T-helper 1 cell treated with Interleukin-12 subunit alpha and Interleukin-12 subunit beta and Interleukin-4 antibody, amounts not matched to agents 30 ng/mL and 1 ng/mL, for 36 hours (primary cell): ENCODE measurements around the gene CTNNA1. TPM values are rescaled to one million over a fixed set of nuclear protein-coding genes. Genes with fewer than 3 reads are reported as not detected.

Source experiments
- intact Hi-C: fragments of 100-400 bp; cut with micrococcal nuclease; formaldehyde crosslinking; loops from one replicate; pipeline ENCODE4 v1.15.1; 2024
- total RNA-seq: library from RNA; stranded (reverse); gene quantifications from 2 replicates; pipeline ENCODE4 v1.2.3, GENCODE V29; 2022

The CTNNA1 gene
- total RNA-seq, 1 donor from 2014 or later: 53.9 TPM

DNA sequence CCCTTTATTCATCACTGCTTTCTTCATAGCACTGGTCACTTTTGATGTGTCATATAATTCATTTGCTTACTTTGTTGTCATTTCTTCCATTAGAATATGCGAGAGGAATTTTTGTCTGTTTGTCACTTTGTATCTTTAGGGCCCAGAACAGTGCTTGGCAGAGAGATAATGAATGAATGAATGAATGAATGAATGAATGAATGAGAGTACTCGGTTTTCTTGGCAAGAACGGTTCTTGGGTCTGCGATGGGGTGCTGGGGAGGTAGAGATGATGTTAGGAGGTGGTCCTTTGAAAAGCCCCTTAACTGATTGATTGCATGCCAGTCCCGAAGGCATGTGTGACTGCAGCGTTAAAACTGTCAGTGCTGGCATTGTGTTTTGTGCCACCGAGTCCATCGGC, 174.3 kb downstream of the CTNNA1 start:
- intact Hi-C loops: no loop called here

DNA sequence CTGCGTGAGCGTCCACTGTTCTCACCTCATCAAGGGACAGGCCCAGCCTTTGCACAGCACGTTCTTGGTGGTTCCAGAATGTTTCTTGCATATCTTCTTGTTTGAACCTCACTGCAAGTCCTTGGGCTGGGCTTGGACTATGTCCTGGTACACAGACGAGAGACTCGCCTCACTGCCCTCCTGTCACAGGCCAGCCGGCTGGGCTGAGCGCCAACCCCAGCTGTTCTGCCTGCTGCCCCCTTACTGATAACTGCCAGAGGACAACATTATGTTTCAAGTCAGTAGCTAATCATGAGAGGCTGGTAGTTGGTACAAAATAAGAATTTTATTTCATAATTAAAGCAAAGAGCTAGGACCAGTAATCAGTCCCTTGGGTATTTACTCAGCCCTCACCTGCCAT, 174.8 kb downstream of the CTNNA1 start:
- intact Hi-C loops: no loop called here

DNA sequence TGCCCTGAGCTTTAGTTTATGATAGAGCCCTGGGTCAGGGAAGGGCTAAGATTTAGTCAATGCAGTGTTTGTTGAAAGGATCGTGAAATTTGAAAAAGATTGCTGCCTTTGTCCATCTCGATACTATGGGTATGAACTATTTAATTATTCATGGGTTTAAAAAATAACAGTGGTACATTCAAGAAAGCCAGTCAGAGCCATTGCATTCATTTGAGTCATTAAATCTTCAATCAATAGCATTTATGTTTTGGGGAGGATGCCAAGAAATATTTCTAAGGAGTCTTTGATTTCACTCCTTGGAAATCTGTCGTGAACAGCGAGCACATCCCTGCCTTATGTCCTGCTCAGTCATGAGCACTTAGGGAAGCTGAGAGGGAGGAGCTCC, 176.3 kb downstream of the CTNNA1 start:
- intact Hi-C loops: no loop called here

DNA sequence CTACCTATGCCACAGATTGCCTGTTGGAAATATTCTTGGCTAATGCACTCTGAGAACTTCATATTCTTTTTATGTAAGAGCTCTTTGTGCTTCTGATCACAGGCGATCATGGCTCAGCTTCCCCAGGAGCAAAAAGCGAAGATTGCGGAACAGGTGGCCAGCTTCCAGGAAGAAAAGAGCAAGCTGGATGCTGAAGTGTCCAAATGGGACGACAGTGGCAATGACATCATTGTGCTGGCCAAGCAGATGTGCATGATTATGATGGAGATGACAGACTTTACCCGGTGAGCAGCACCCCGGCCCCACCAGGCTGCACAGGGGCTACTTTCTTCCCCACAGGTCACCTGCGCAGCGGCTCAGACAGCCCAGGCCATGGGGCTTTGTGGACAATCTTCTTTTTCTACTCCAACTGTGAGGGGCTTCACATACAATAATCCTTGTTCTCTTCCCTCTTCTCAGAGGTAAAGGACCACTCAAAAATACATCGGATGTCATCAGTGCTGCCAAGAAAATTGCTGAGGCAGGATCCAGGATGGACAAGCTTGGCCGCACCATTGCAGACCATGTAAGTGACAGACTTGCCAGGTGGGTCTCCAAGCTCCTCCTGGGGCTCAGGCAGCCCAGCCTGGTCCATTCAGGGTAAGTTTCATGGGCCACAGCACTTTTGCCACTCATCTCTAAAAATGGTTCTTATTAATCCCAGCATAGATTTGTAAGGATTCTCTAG, 177.3 kb downstream of the CTNNA1 start:
- intact Hi-C loops: loop anchor here (10.0 kb wide), 1 partner anchor 286 kb away; no protein-coding TSS in a partner anchor

DNA sequence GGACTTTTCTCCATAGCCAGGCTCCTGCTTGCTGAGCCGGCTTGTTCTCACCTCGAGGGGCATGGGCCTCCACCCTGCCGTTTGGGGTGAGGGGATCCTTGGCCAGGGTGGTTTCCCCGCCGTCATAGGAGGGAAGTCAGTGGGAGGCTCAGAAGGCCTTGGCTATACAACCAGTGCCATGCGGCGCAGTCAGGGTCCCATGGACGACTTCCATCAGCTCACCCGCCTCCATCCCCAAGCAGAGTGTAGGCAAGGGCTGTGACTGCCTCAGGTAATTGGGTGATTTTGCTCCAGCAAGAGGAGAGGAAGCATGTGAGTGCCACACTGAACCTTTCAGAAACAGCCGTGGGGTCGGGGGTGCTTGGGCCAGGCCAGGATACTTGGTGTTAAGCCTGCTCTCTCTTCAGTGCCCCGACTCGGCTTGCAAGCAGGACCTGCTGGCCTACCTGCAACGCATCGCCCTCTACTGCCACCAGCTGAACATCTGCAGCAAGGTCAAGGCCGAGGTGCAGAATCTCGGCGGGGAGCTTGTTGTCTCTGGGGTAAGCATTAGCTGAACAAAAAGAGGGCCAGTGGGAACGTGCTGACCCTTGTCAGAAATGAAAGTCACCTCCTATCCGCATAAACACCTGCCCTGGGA, 179.1 kb downstream of the CTNNA1 start:
- intact Hi-C loops: loop anchor here (10.0 kb wide), 1 partner anchor 287 kb away; no protein-coding TSS in a partner anchor

DNA sequence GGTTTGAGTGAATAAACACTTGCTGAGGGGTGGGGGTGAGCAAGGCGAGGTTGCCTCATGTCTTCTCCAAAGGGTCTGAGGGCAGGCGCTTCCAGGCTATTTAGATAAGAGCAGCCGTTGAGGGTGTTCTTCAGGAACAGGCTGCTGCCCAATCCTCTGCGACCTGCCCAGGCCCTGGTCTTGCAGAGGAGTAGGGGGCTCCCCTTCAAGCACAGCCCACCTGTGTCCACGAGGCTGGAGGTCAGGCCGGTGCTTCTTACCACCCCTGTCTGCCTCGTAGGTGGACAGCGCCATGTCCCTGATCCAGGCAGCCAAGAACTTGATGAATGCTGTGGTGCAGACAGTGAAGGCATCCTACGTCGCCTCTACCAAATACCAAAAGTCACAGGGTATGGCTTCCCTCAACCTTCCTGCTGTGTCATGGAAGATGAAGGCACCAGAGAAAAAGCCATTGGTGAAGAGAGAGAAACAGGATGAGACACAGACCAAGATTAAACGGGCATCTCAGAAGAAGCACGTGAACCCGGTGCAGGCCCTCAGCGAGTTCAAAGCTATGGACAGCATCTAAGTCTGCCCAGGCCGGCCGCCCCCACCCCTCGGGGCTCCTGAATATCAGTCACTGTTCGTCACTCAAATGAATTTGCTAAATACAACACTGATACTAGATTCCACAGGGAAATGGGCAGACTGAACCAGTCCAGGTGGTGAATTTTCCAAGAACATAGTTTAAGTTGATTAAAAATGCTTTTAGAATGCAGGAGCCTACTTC, 180.5 kb downstream of the CTNNA1 start:
- intact Hi-C loops: loop anchor here (10.0 kb wide), 1 partner anchor 289 kb away; no protein-coding TSS in a partner anchor

DNA sequence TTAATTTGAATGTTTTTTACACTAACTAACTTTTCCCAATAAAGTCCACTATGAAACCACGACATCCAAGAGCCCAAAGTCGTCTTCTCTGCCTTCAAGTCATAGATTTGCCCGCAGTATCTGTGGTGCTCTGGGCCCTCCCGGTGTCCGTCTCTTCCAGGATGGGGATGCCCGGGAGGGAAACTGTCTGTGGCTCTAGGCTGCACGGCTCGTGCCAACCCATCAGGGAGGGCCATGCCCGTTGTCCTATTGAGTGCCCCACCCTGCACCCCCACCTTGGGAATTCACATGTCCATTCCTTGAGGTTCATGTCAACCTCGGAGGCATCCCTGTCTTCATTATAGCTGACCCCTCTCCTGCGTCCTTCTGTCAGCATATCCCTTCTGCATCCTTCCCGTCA, 181.7 kb downstream of the CTNNA1 start:
- intact Hi-C loops: loop anchor here (10.0 kb wide), 1 partner anchor 290 kb away; no protein-coding TSS in a partner anchor

DNA sequence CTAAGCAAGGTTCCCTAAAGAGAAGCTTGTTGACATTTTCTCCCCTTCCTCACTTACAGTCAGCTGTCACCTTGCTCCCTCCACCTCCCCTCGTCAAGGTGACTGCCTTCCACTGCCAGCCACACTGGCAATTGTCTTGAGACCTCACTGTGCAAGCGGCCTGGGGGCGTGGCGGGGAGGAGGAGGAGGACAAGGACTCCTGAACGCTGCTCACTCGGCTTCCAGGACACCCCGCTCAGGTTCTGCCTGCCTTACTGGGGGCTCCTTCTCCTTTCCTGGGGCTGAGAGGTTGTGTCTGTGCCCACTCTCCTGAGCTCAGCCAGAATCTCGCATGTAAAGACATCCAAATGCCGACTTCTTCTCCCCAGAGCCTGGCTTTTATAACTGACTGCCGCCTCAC, 182.2 kb downstream of the CTNNA1 start:
- intact Hi-C loops: loop anchor here (10.0 kb wide), 1 partner anchor 291 kb away; no protein-coding TSS in a partner anchor

DNA sequence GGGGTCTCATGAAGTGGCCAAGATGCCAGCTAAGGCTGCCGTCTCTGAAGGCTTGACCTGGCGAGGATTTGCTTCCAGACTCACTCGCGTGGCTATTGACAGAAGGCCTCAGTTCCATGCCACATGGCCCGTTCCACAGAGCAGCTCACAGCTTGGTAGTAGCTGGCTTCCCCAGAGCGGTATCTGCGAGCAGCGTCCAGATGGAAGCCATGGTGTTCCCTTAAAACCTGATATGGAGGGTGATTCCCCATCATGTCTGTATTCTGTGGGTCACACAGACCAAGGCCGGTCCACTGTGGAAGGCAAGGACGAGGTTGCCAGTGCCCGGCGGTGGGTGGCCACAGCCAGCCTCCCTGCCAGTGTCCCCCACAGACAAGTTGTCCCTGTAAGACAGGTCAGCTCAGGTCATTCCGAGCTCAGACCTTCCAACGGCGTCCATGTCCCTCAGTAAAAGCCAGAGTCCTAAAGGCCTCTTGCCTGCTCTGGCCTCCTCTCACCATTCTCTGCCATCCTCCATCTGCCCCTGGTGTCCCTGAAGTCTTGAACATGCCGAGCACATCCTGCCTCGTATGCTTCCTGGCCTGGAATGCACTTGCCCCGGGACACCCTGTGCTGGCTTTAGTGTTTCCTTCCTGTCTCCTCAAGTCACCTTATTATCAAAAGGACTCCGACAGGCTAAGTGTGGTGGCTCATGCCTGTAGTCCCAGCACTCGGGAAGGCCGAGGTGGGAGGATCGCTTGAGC, 183.2 kb downstream of the CTNNA1 start:
- intact Hi-C loops: loop anchor here (10.0 kb wide), 1 partner anchor 292 kb away; no protein-coding TSS in a partner anchor

DNA sequence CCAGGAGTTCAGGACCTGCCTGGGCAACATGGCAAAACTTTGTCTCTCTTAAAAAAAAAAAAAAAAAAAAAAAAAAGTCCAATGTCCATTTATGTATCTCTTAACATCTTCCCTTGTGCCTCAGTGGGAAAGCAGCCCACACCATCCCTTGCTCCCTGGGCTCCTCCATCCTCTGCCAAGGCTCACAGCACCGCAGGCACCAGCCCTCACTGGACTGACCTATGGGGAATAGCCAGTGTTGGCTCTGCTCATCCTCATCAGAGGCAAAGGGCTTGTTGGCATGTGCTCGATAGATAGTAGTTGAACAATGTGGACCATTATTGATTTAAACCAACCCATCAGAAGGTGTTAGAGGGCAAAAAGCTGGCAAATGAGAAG, 183.7 kb downstream of the CTNNA1 start:
- intact Hi-C loops: loop anchor here (10.0 kb wide), 1 partner anchor 292 kb away; no protein-coding TSS in a partner anchor

DNA sequence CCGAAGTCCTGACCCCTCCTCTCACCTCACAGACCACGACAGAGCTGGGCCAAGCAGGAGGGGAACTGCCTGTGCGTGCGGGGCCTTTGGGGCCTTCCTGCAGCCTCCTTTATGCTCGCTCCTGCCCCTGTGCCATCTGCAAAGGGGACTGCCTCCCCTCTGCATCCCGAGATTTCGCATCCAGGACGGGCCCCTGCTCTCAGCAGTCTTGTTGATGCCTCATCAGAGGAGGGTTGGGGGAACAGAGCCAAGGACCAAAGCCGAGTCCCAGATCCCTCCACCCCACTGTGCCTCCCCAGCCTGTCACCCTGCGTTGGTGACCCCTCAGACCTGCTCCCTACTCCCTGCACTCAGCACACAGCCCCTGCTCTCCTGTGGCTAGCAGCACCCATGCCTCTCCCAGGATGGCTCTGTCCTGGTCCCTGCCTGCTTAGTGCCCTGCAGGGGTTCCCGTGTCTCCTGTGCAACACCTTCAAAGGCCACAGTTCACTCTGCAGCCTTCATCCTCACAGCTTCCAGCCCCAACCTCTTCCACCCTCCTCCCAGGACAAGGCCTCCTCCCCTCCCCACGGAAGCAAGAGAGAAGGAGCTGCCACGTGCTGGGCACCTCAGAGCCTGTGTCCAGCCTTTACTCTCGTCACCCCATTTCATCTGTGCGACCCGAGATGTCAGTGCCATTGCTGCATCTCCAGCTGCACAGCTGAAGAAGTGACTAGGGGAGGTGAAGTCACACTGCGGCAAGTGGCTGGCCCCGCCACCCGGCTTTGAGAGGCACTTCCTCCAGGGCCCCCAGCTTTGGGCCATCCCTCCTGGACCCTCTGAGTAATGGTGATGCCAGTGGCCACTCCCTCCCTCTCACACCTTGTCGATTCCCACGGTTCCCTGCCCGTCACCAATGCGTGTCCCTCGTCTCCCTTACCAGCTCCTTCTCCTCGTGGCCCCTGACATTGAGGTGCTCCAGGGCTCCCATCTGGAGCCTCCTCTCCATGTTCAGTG, 184.5 kb downstream of the CTNNA1 start:
- intact Hi-C loops: loop anchor here (10.0 kb wide), 1 partner anchor 293 kb away; no protein-coding TSS in a partner anchor

DNA sequence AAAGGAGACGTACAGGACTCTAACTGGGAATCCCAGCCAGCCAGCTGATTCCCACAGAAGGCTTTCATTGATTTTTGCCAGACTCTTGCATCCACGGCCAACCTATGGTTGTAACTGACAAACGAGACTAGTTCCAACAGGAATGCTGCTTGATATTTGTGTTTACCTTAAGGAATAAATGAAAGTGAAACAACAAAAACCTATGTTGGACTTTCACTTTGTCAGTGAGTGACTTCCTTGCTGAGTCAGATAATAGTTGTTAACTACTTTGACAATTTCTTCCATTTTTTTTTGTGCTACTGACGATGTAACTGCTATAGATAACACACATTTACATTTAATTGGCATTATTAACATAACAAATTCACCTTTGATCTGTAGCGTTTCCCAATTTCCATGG, 185.3 kb downstream of the CTNNA1 start:
- intact Hi-C loops: loop anchor here (10.0 kb wide), 1 partner anchor 294 kb away; no protein-coding TSS in a partner anchor

DNA sequence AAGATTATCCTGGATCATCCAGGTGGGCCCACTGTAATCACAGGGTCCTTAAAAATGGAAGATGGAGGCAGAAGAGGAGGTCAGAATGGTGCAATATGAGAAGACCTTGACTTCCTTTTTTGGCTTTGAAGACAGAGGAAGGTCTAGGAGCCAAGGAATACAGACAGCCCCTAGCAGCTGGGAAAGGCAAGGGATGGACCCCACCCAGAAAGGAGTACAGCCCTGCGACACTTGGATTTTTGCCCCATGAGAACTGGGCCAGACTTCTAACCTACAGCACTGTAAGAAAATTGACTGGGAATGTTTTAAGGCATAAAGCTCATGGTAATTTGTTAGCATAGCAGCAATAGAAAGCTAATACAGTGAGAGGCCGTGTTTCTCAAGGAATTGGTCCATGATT, 188.8 kb downstream of the CTNNA1 start:
- intact Hi-C loops: no loop called here

DNA sequence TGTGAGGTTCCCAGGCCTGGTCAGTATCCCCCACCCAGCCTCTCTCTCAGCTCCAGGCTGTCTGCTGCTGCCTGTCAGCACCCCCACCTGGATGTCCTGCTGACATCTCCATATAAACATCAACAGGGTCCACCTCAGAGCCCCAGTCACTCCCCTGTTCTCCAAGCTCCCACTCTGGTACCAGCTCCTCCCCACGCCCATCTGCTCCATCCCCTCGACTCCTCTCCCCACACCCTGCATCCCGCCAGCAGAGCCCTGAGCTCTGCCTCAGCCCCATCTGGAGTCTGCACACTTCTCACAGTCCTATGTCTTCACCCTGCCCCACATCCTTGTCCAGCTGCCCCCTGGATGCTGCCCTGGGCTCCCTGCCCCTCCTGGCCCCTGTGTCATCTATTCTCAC, 189.6 kb downstream of the CTNNA1 start:
- intact Hi-C loops: no loop called here

DNA sequence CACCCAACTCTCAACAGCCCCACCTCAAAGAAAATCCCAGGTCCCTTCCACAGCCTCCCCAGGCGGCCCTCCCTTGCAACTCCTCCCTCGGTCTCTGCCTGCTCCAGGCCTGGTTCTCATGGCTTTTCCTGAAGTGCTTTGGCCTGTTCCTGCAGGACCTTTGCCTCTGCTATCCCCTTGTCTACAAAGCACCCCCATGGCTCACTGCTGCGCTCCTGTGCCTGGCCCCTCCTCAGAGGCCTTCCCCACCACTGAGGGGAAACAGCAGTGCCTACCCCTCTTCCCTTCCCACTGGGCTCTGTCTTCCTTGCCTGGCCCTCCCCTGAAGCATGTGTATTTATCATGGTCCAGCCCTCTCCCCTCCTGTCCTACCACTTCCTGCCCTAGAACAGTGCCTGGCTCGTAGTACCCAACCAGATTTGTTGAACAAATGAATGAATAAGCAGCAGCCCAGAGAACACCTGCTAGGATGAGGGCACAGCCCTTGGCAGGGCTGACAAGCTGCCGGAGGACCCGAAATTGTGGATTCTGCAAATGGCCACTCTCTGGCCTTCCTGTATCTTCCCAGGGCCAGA, 190.5 kb downstream of the CTNNA1 start:
- intact Hi-C loops: no loop called here

DNA sequence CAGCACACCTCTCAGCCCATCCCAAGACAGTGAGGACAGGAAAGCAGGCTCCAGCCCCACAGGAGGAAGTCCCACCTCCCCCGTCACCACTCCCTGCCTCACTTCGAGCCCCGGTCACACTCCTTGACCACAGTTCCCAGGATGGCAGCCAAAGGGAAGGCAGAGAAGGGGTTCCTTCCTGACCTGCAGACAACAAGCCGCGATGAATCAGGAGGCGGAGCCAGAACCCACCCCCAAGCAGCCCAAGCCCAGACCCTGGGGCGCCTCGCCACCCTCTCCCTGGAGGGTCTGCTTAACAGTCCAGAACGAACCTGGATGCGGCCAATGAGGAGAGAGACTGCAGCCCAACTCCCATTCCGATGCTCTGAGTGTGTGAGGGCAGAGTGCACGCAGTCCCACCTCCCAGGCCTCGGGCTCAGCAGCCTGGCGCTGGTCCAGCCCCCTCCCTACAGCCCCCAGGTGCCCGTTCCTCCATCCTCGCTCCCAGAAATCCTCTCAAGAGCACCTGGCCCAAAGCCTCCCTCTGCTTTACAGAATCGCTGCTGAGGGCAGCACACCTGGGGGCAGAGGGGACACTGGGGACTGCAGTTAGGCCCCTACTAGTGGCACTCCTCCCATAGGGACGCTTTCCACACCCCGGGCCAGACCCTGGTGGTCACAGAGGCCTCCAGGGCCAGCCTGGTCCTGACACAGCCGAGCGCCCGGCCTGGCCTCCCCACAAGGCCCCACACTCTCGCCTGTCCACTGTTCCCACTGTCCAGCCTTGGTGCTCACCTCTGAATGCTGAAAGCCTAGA, 191.5 kb downstream of the CTNNA1 start:
- intact Hi-C loops: no loop called here

DNA sequence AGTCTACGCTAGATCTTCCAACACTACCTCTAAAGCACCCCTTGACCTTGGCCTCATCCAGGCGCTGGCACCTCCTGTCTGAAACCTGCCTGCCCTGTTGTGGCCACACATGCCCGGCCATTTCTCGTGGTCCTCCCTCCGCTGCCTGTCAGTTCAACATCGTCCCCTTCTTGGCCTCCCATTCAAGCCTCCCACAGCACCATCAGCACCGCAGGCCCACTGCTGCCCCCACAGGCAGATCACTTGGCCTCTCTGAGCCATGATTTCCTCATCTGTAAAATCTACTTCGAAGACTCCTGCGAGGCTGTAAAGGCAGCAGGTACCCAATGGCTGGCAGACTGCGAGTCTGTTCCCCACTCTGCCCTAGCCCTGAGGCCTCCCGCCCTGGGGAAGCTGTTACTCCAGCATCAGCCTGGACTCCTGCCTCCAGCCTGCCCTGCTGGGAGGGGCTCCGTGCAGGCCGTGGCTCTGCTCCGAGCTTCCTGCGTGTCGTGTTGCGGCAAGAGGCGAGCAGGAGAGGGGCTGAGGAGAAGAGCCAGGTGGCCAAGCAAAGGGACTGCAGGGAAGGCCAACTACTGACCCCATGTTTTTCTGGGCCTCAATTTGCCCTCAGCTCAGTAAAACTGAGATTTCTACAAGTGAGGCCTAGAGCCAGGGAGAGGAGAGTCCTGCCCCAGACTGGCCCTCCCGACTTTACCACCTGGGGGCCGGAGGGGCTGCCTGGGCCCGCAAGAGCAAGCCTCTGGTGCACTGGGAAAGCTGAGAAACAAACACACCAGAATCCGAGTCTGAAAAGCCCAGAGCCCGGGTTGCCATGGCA, 192.4 kb downstream of the CTNNA1 start:
- intact Hi-C loops: no loop called here

DNA sequence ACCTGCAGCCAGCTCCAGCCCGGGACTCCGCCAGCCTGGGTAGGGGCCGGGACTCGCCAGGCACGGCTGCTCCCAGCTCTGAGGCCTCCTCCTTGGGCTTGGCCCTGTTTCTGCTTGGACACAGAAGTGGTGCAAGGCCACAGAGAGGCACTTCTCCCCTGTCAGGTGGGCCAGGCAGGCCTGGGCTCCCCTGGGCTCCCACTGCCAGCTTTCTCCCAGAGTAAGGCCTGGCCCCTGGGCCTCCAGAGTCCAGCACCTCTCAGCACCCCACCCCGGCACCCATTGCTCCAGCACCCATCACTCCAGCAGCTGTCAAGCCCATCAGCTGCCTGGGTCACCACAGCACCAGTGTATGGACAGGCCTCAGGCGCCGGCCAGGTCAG, 193.0 kb downstream of the CTNNA1 start:
- intact Hi-C loops: no loop called here
